OCI-LY7 (cell line): ENCODE data around the gene PLD1. TPM values are rescaled to one million over a fixed set of nuclear protein-coding genes. Genes with fewer than 3 reads are reported as not detected.

Source experiments
- BruUV-seq: library from RNA; stranded (reverse); fragments of 400-500 nt; replicated peaks from 2 replicates; lab custom pipeline; 2021; lab: Mats Ljungman, UMichigan
- CTCF ChIA-PET: fragments of 300-600 bp; sonication (Branson Sonifier 250); formaldehyde crosslinking; loops from one replicate; lab custom pipeline; 2022; ENCODE audit warnings: antibody characterized with exemption; ENCODE audit not compliant: unreplicated experiment; lab: Charles Lee
- POLR2A ChIA-PET: fragments of 300-600 bp; sonication (Branson Sonifier 250); formaldehyde crosslinking; loops from one replicate; lab custom pipeline; 2022; ENCODE audit warnings: antibody characterized with exemption; lab: Charles Lee
- DNase-seq: peaks from one replicate; pipeline ENCODE4 v3.0.0-alpha.2; 2015; ENCODE audit warnings: low spot score
- H2AFZ ChIP-seq: fragments of 200-600 bp; sonication (generic), shearing (Covaris generic); 2 replicates; pipeline ENCODE4 v1.6.1; 2014; ENCODE audit warnings: mild to moderate bottlenecking, antibody characterized with exemption, low read length, moderate library complexity
- H3K27ac ChIP-seq: fragments of 200-600 bp; sonication (generic); 2 replicates; pipeline ENCODE4 v1.5.1; 2014; ENCODE audit warnings: mixed run types, low read depth, mild to moderate bottlenecking, moderate library complexity, low read length, inconsistent platforms; ENCODE audit not compliant: poor library complexity, severe bottlenecking
- H3K36me3 ChIP-seq: fragments of 200-600 bp; sonication (generic); 2 replicates; pipeline ENCODE4 v1.6.1; 2014; ENCODE audit warnings: mild to moderate bottlenecking, antibody characterized with exemption, low read length, moderate library complexity, mixed read lengths; ENCODE audit not compliant: insufficient read depth
- H3K4me1 ChIP-seq: fragments of 200-600 bp; sonication (generic); 2 replicates; pipeline ENCODE4 v1.5.1; 2014; ENCODE audit warnings: mild to moderate bottlenecking, low read length; ENCODE audit not compliant: insufficient read depth, poor library complexity, severe bottlenecking
- H3K4me2 ChIP-seq: fragments of 200-600 bp; sonication (generic); 2 replicates; pipeline ENCODE4 v1.6.1; 2014; ENCODE audit warnings: mild to moderate bottlenecking, low read length
- H3K4me3 ChIP-seq: fragments of 200-600 bp; sonication (generic); 2 replicates; pipeline ENCODE4 v1.5.1; 2014; ENCODE audit warnings: mild to moderate bottlenecking, low read depth, low read length; ENCODE audit not compliant: poor library complexity, severe bottlenecking
- H3K79me2 ChIP-seq: fragments of 200-600 bp; sonication (generic); 2 replicates; pipeline ENCODE4 v1.6.1; 2016; ENCODE audit warnings: low read depth, mild to moderate bottlenecking, low read length, moderate library complexity, mixed read lengths; ENCODE audit not compliant: insufficient read depth
- H3K9me2 ChIP-seq: fragments of 200-600 bp; sonication (generic); 2 replicates; pipeline ENCODE4 v1.6.1; 2016; ENCODE audit warnings: mild to moderate bottlenecking, low read length, mixed read lengths; ENCODE audit not compliant: insufficient read depth
- H3K9me3 ChIP-seq: fragments of 200-600 bp; sonication (generic); 2 replicates; pipeline ENCODE4 v1.6.1; 2014; ENCODE audit warnings: mild to moderate bottlenecking, mixed run types, low read length, mixed read lengths
- H4K20me1 ChIP-seq: fragments of 200-600 bp; sonication (generic); 2 replicates; pipeline ENCODE4 v1.6.1; 2014; ENCODE audit warnings: mild to moderate bottlenecking, antibody characterized with exemption, low read length, moderate library complexity, mixed read lengths; ENCODE audit not compliant: insufficient read depth
- CTCF ChIP-seq: fragments of 200-600 bp; sonication (generic); conservative IDR thresholded peaks from 2 replicates; pipeline ENCODE4 v1.5.1; 2014; ENCODE audit warnings: mild to moderate bottlenecking, antibody characterized with exemption, low read length, moderate library complexity, mixed read lengths
- EZH2phosphoT487 ChIP-seq: fragments of 200-600 bp; sonication (generic); IDR thresholded peaks from 2 replicates; pipeline ENCODE4 v1.6.1; 2018; ENCODE audit warnings: low read depth, borderline replicate concordance, mild to moderate bottlenecking, mixed run types, antibody characterized with exemption, low read length, moderate library complexity, mixed read lengths
- intact Hi-C: fragments of 100-400 bp; cut with micrococcal nuclease; formaldehyde crosslinking; loops from one replicate; pipeline ENCODE4 v1.10.0; 2022; ENCODE audit not compliant: unreplicated experiment
- total RNA-seq, 2 experiments: library from RNA; depleted of rRNA in 1 of 2; stranded (reverse); fragments of >200 nt in 1 of 2; shearing (Covaris generic) in 1 of 2; gene quantifications; 2 replicates each; pipeline ENCODE4 v1.2.3, GENCODE V29; 2014 to 2022

The PLD1 gene
- total RNA-seq, 2 experiments from 2014 or later: not detected

DNA sequence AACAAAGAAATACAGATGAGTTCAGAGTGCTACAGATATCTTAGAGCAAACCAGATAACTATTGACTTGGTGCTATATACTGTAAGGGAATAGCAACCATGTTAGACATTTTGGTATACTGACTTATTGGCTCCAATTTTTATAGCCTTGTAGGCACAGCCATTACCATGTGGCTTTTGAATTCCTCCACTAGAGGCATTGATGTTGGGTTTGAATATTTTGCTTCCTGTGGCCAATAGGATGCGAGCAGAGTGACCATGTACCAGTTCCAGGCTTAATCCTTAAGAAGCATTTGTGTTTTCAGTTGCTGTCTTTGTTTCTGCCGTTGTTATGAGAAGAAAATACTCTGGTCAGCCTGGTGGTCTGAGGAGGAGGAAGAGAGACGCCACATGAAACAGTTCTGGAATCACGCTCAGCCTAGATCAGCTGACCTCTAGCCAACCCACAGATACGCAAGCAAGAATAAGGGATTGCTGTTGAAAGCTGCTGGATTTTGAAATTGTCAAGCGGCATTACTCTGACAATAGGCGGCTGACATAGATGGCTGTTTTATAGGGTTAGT, 240.6 kb downstream of the PLD1 start:
- Histone ChIP-seq H3K9me2 (no peaks in the 10 kb centered on the region), H3K36me3 (no peaks in the 10 kb centered on the region)
- CTCF ChIA-PET: no interaction called here

GRCh38 chr3:171568766-171569165, 241.5 kb downstream of the PLD1 start:
- H3K27ac ChIP-seq: no peak overlapping the region
- no peaks in the 10 kb centered on the region for H3K9me2 ChIP-seq
- H3K36me3 ChIP-seq: no peaks in the 10 kb centered on the region
- BruUV-seq: no TSS peak
- TF ChIP-seq CTCF (no peak), EZH2phosphoT487 (no peak)
- no peak for DNase-seq
- H3K4me1 ChIP-seq: no peaks in the 10 kb centered on the region
- H3K4me2 ChIP-seq: no peak overlapping the region
- no peaks in the 10 kb centered on the region for H3K79me2 ChIP-seq
- H2AFZ ChIP-seq: no peak overlapping the region
- POLR2A ChIA-PET: no interaction called here
- intact Hi-C loops: no loop called here
- H3K4me3 ChIP-seq: no peak overlapping the region
- CTCF ChIA-PET: no interaction called here
- H3K9me3 ChIP-seq: no peaks in the 10 kb centered on the region
- no peaks in the 10 kb centered on the region for H4K20me1 ChIP-seq

More for the DNA sequence above, 240.6 kb downstream of the PLD1 start:
- Histone ChIP-seq H2AFZ (no peak overlapping the region), H3K79me2 (no peaks in the 10 kb centered on the region), H3K4me2 (no peak overlapping the region), H3K9me3 (no peaks in the 10 kb centered on the region), H3K4me3 (no peak overlapping the region), H3K4me1 (no peaks in the 10 kb centered on the region), H3K27ac (no peak overlapping the region), H4K20me1 (no peaks in the 10 kb centered on the region)
- no peak for DNase-seq
- BruUV-seq: no TSS peak
- TF ChIP-seq CTCF (no peak), EZH2phosphoT487 (no peak)
- POLR2A ChIA-PET: no interaction called here
- intact Hi-C loops: no loop called here

DNA sequence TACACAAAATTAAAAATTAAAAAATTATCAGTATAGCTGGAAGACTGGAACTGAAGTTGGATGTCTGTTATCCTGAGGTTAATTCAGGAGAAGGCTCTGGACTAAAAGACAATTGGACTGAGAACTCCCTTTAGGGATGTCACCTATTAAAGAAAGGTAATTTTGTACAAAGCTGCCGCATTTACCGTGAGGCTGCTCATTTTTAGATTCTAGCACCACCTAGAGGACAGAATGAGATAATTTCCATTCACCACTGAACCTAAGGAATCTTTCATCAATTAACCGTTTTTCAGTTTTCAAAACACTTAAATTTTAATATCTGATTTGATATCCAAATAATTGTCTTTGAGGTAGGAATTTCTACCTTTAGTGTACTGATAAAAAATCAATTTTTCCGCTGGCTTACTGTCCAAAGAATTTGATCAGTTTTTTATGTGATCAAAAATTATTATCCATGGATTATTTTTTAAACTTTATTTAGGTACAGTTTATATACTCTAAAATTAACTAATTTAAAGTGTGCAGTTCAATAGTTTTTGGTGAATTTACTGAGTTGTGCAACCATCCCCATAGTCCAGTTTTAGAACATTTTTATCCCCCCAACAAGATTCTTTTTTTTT, 243.4 kb downstream of the PLD1 start:
- Histone ChIP-seq H2AFZ (no peak overlapping the region), H3K4me1 (no peaks in the 10 kb centered on the region), H3K4me3 (no peak overlapping the region), H3K9me2 (no peaks in the 10 kb centered on the region), H3K27ac (no peak overlapping the region), H3K79me2 (no peaks in the 10 kb centered on the region), H3K4me2 (no peak overlapping the region), H4K20me1 (no peaks in the 10 kb centered on the region), H3K9me3 (no peaks in the 10 kb centered on the region), H3K36me3 (no peaks in the 10 kb centered on the region)
- intact Hi-C loops: loop anchor here (1.0 to 2.0 kb wide), 4 partner anchors 380 to 606 kb away; no protein-coding TSS in a partner anchor
- no peak for TF ChIP-seq EZH2phosphoT487
- TF ChIP-seq CTCF: peak; percentile 91
- ChIA-PET POLR2A (interaction anchor here (0.7 kb wide), 1 partner anchor 544 kb away, joined by 4 read pairs; no protein-coding TSS in a partner anchor), CTCF (no interaction called here)
- peak; percentile 60 for DNase-seq
- BruUV-seq: no TSS peak
